ENCODE results near the gene KDM6A.
"Not testable (repeated sequence)": the region's sequence is repeated elsewhere in the genome, so short reads cannot be mapped to it uniquely, and the experiment has no call there.

Gene KDM6A

GRCh38 chrX:45007598-45007997 lies 134.6 kb downstream of the KDM6A start:
- no peak for DNase-seq (ENCODE audit: low read depth in 2 of 2)

GRCh38 chrX:45009371-45010000 lies 136.5 kb downstream of the KDM6A start:
- no peak for DNase-seq (ENCODE audit: low read depth in 2 of 2)

- no peak for DNase-seq (ENCODE audit: low read depth in 2 of 2)
Measured at GRCh38 chrX:45011131-45011530, 138.1 kb downstream of the KDM6A start.

- DNase-seq (ENCODE audit: low read depth in 2 of 2): no peak
Measured at GRCh38 chrX:45011597-45011996, 138.6 kb downstream of the KDM6A start.

- no peak for DNase-seq (ENCODE audit: low read depth in 2 of 2)
Measured at GRCh38 chrX:45017946-45018345, 145.0 kb downstream of the KDM6A start.

GRCh38 chrX:45022150-45022549 lies 149.2 kb downstream of the KDM6A start:
- DNase-seq (ENCODE audit: low read depth in 2 of 2): no peak

GRCh38 chrX:45024501-45024900 lies 151.5 kb downstream of the KDM6A start:
- DNase-seq (ENCODE audit: low read depth in 2 of 2): no peak

- DNase-seq (ENCODE audit: low read depth in 2 of 2): no peak
Measured at GRCh38 chrX:45026036-45026435, 153.0 kb downstream of the KDM6A start.

- no peak for DNase-seq (ENCODE audit: low read depth in 2 of 2)
Measured at GRCh38 chrX:45031830-45032378, 158.9 kb downstream of the KDM6A start.

- DNase-seq (ENCODE audit: low read depth in 2 of 2): no peak
Measured at GRCh38 chrX:45035071-45035470, 162.1 kb downstream of the KDM6A start.

- no peak for DNase-seq (ENCODE audit: low read depth in 2 of 2)
Measured at GRCh38 chrX:45036161-45036560, 163.2 kb downstream of the KDM6A start.

- DNase-seq (ENCODE audit: low read depth in 2 of 2): not testable (repeated sequence)
Measured at GRCh38 chrX:45040137-45040536, 167.1 kb downstream of the KDM6A start.

- no peak for DNase-seq (ENCODE audit: low read depth in 2 of 2)
Measured at GRCh38 chrX:45046417-45046816, 173.4 kb downstream of the KDM6A start.

- DNase-seq (ENCODE audit: low read depth in 2 of 2): no peak
Measured at GRCh38 chrX:45050558-45050957, 177.6 kb downstream of the KDM6A start.

- no peak for DNase-seq (ENCODE audit: low read depth in 2 of 2)
Measured at GRCh38 chrX:45056428-45057145, 183.6 kb downstream of the KDM6A start.

GRCh38 chrX:45059906-45060305 lies 186.9 kb downstream of the KDM6A start:
- DNase-seq (ENCODE audit: low read depth in 2 of 2): not testable (repeated sequence)

GRCh38 chrX:45063319-45064095 lies 190.5 kb downstream of the KDM6A start:
- DNase-seq (ENCODE audit: low read depth in 2 of 2): no peak

- no peak for DNase-seq (ENCODE audit: low read depth in 2 of 2)
Measured at GRCh38 chrX:45068569-45068968, 195.6 kb downstream of the KDM6A start.

GRCh38 chrX:45070116-45071007 lies 197.4 kb downstream of the KDM6A start:
- DNase-seq (ENCODE audit: low read depth in 2 of 2): no peak

- not testable (repeated sequence) for DNase-seq (ENCODE audit: low read depth in 2 of 2)
Measured at GRCh38 chrX:45073011-45073410, 200.0 kb downstream of the KDM6A start.

- DNase-seq (ENCODE audit: low read depth in 2 of 2): no peak
Measured at GRCh38 chrX:45077748-45078424, 204.9 kb downstream of the KDM6A start.

Data from stimulated activated CD4-positive, alpha-beta T cell treated with anti-CD3 and anti-CD28 coated beads, Interleukin-15, amount 100 ng/mL, for 48 hours (primary cell).